DOHH2 (cell line): ENCODE results near the gene HPS3.
"Not testable (repeated sequence)": the region's sequence is repeated elsewhere in the genome, so short reads cannot be mapped to it uniquely, and the experiment has no call there.

ENCODE experiments used
- CTCF ChIP-seq: fragments of 200-600 bp; sonication (generic); IDR thresholded peaks from one replicate; pipeline ENCODE4 v1.5.1; 2014; ENCODE audit warnings: antibody characterized with exemption, mild to moderate bottlenecking, low read depth, low read length; ENCODE audit not compliant: poor library complexity, severe bottlenecking
- EZH2phosphoT487 ChIP-seq: fragments of 200-600 bp; sonication (generic); IDR thresholded peaks from 2 replicates; pipeline ENCODE4 v1.6.1; 2017; ENCODE audit warnings: borderline replicate concordance, mild to moderate bottlenecking, antibody characterized with exemption, low read length, moderate library complexity, mixed read lengths

GRCh38 chr3:149196805-149197592, 67.6 kb downstream of the HPS3 start:
- not testable (repeated sequence) for TF ChIP-seq CTCF, EZH2phosphoT487
